SIG-M5 (cell line): ENCODE data around the gene PSMD5.
"Not testable (repeated sequence)": the region's sequence is repeated elsewhere in the genome, so short reads cannot be mapped to it uniquely, and the experiment has no call there.

Experiments used
- DNase-seq: peaks from one replicate; lab custom pipeline; 2025; lab: John Stamatoyannopoulos, UW

The PSMD5 gene

DNA sequence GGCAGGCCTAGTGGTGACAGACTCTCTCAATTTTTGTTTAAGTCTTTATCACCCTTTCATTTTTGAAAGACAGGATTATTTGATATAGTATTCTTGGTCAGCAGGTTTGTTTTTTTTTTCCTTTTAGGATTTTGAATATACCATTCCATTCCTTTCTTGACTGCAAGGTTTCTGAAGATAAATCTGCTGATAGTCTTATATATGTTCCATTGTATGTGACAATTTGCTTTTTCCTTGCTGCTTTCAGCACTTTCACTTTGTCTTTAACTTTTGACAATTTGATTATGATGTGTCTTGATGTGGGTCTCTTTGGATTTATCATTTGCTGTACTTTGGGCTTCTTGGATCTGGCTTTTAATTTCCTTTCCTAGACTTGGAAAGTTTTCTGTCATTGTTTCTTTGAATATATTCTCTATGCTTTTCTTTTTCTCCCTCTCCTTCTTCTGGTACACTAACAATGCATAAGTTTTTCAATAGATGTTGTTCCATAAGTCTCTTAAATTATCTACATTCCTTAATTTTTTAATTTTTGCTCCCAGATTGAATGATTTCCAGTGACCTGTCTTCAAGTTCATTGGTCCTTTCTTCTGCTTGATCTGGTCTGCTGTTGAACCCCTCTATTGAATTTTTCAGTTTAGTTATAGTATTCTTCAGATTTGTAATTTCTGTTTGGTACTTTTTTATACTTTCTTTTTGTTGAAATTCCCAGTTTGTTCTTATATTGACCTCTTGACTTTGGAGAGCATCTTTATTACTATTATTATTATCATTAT lies 34.9 kb downstream of the PSMD5 start:
- DNase-seq: no peak

DNA sequence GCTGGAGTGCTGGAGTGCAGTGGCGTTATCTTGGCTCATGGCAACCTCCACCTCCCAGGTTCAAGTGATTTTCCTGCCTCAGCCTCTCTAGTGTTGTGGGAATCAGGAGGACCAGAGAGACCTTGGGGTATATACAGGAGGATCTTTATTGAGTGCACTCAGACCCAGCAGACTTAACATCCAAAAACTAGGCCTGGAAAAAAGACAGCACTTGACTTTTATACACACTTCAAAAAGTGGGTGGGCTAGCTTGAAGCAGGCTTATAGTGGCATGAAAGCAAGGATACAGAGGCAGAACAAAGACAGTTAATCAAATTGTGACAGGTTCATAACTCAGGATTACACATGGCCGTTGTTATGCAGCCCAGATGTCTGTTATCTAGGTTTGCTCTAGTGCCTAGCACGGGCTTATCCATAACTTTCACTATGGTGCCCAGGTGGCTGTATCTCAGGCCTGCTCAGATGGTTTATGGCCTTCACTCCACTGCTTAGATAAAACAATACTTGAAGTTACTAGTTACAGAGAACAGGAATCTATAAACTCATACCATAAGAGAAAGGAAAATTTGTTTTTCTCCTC lies 37.8 kb downstream of the PSMD5 start:
- DNase-seq: not testable (repeated sequence)

DNA sequence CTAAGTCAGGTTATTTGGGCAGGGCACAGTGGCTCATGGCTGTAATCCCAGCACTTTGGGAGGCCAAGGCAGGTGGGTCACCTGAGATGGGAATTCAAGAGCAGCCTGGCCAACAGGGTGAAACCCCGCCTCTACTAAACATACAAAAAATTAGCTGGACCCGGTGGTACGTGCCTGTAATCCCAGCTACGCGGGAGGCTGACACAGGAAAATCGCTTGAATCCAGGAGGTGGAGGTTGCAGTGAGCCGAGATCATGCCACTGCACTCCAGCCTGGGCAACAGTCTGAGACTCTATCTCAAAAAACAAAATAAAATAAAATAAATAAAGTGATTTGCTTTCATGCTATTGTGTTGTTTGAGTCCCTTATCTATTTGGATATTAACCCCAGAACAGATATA lies 41.3 kb downstream of the PSMD5 start:
- no peak for DNase-seq

DNA sequence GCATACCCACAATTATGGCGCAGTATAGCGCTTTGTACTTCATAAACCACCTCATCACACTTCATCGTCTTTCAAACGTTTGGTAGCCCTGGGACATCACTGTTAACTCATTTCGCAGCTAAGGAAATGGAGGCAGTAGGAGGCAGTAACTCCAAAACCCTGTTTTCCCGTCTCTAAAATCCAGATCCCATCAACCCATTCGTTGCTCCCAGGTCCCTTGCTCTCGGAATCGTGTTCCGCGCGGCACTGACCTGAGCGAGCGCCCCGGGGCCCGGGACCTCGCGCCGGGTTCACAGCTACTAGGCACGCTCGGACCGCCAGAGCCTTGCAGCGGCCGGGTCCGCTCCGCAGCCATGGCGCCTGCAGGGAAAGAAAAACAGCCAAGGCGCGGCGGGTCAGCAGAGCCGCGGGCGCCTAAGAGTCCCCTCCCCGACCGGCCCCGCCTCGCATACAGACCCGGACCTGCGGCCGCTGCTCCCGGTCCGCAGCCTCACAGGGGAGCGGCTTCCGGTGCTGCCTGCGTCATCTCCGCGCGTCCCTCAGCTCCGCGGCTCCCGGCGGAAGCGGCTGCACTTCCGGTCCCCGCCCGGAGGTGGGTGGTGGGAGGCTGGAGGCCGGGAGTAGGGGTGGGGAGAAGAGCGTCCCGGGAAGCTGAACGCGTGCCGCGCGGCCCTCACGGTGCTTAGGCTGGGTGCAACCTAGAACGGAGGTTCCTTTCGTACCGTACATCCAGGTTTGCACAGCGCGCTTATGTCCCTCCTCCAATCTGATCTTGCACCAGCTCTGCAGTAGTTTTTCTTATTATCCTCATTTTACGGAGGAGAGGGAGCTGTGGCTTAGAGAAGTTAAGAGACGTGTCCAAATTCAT lies 49.6 kb downstream of the PSMD5 start, which contains the start of gene FBXW2:
TSS of gene FBXW2 (minus strand) at position 519 of the 868 bp plus-strand sequence. CDS start 5,158 bp downstream, outside the sequence.
- peak; percentile 44 for DNase-seq

DNA sequence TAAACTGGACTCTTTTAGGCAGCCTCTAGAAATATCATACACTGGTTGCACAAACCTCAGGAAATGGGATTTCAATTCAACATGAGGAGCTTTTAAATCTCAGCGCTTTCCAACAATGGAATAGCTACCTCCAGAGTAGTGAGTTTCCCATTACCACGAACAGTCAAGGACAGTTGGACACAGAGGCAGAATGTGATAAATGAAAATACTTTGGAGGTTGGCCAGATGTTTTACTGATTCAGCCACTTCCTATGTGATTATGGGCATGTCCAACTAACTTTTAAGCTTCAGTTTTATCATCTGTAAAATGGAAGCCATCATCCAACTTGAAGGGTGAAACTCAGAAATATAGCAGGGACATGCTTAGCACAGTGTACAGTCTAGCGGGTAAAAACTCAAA lies 51.6 kb downstream of the PSMD5 start:
- no peak for DNase-seq

DNA sequence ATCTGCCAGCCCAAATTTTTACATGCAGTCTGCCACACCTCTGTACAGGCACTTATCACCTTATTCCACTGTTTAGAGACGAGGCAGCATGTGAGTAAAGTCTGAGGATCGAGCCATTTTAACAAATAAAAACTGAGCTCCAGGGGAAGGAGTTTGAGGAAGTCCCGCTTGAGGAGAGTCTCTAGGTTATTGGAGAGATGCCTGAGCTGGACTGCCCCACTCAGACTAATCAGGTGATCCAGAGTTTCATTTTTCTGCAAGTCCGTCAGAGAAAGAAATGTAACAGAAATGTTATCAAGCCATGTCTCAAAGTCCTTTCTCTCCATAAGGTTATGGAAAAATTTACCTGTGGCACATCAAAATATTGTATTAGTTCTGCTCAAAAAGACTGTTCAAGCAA lies 54.8 kb downstream of the PSMD5 start:
- no peak for DNase-seq

DNA sequence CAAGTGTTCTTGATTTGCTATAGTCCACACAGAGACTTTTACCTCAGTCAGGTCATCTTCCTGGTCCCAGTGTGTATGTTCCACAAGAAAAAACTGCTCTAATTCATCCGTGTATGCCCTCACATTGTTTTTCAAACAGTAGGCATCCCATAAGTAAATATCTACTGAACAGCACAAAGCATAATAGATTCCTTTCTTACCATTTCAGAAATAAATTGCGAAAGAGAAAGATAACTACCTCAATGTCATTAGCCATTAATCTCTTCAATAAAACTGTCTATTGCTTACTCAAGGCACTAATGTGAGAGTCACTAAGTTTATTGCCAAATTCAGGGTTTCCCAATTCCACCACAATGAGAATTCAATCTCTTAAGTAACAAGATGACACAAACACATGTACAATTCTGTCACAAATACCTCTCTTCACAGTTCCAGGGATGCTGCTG lies 59.1 kb downstream of the PSMD5 start:
- DNase-seq: no peak

DNA sequence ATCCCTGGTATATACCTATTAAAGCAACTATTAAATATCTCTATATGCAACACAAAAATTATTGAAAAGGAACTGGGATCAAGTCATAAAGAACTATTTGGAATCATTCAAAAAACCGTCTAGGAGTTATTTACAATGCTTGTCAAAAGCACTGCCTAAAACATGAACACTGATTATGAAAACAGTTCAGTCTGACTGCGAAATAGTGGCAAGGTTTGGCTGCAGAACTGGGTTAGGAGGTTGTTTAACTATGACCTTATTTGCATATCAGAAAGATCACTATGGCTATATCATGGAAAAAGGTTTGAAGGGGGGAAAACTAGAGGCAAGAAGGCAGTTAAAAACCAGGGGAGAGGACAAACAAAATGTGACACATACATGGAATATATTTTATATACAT lies 61.5 kb downstream of the PSMD5 start:
- DNase-seq: no peak

DNA sequence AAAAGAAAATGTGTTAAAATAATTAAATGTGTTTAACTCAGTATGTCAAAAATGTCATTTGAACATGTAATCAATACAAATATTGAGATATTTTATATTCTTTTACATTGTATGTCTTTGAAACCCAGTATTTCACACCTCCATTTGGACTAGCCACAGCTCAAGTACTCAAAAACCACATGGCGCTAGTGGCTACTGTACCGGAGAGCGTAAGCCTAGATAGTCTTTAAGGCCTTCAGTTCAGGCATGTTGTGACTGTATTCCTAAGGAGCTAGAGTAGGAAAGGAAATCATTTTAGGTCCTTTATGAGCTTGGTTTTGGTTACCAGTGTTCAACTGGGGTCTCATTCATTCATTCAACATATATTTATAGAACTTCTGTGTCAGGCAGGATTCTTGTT lies 62.4 kb downstream of the PSMD5 start:
- DNase-seq: no peak

DNA sequence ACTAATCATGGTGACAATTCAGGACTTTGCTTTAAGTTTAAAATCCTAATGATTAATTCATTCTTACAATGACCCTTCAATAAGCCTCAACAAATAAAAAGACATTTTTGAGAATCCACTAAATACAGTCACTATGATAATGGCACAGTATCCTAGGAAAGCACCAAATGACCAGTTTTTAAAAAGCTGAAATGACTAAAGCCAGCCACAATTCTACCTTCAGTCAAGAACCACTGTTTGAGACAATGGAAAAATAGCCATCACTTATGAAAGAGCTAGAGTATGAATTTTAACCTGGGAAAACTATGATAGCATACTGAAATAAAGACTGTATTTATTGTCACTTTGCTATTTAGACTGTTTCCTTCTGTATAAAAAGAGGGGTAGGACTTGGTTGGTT lies 63.5 kb downstream of the PSMD5 start:
- DNase-seq: no peak

DNA sequence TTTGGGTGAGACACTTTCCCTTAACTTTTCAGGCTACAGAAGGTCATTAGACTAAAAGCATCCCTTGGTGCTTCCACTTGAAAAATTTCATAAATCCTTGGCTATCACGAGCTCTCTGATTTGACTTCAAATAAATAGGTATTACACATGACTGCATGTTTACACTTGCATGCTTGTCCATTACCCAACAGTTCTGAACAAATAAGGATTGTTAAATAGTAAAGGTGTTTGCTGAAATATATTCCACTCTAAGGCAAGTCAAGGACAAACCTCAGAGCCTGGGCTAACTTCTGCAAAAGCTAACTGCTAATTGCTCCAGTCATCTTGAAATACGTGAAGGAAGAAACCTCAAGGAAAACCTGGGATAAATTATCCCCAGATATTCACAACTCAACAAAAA lies 64.0 kb downstream of the PSMD5 start:
- DNase-seq: no peak

DNA sequence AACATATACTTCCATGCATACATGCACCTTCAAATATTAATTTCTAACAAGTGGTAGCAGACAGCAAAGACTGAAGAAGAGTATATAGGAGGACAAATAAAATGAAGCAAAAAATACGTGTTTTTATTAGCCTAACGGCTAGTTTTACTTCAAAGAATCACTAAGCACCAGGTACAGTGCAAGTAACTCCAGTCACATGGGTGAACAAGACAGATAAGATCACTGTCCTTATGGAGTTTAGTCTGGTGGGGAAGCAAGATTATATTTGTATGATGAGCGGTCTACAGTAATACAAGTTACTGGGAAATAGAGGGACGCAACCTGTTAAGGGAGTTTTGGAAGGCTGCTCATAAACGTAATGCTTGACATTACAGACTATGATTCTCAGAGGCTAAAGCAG lies 65.5 kb downstream of the PSMD5 start:
- no peak for DNase-seq

DNA sequence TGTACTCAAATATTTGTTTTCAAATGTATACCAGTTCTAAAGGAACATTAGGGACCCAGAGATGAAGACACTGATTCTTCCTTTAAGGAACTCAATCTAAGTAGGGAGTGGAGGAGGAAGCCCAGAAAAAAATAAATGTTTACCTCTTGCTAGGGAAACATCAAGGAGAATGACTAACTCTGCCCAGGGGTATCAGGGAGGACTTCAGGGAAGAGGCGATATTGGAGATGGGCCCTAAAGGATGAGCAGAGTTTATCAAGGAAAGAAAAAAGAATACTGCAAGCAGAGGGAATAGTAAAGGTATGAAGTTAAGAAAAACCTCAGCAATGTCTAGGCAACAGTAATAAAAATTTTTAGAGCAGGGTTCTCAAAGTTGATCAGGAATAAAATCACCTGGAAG lies 65.9 kb downstream of the PSMD5 start:
- no peak for DNase-seq

DNA sequence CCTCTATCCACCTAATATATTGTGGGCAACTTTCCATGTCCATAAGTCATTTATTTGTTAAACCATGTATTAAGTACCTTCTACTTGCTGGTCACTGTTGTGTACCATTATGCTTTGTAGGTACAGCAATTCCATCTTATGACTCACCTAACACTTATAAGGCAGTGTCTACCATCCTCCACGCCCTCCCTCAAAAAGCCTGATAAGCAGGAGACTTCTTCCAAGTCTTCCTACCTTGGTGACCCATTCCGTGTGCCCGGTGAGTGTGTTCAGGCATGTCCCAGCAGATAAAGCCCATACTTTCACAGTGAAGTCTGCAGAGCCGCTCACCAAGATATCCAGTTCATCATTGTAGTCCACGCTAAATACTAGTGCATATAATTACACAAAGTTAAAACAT lies 66.9 kb downstream of the PSMD5 start:
- DNase-seq: no peak

DNA sequence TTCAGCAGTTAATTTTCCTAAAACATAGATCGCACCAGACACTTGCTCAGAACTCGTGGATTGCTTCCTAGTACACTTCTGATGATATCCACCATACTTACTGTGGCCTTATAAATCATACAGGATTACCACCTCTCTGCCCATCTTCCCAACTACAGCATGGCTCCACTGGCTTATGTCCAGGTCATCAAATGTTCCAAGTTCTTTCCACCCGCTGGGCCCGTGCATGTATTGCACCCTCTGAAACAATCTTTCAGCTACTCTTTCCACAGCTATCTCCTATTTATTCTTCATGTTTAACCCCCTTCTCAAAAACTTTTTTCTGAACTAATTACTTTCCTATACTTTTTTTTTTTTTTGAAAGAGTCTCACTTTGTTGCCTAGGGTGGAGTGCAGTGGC lies 68.0 kb downstream of the PSMD5 start:
- DNase-seq: no peak

DNA sequence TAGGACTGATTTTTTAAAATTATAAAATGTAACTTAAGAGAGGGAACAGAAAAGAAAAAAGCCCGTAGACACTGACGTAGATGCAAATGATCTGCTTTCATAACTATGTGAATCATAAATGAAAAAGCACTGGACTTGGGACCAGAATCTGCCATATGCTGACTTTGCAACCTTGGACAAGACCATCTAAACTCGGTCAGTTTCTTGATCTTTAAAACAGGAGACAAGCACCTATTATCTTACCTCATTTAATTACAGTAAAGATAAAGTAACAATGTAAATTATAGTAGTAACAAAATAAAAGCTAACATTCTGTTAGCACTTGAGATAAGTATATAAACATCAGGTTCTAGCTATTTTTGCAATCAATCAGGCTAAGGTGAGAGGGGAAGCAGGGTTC lies 69.5 kb downstream of the PSMD5 start:
- no peak for DNase-seq

DNA sequence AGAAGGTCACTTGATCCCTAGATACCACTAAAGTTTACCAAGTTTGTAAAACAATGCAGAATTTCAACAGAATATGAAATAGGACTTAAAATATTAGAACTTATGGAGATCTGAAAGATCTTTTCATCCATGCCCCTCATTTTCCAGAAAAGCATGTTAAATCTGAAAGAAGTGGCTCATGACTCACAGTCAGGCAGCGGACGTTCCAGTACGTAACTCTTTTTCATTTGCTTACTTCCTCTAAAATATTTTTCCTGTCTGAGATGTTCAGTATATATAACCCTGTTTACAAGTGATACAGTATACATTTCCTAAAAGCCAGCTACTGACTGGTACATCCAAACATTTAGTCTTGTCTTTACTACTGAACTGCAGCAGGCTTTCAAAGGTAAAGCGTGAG lies 71.8 kb downstream of the PSMD5 start:
- no peak for DNase-seq

DNA sequence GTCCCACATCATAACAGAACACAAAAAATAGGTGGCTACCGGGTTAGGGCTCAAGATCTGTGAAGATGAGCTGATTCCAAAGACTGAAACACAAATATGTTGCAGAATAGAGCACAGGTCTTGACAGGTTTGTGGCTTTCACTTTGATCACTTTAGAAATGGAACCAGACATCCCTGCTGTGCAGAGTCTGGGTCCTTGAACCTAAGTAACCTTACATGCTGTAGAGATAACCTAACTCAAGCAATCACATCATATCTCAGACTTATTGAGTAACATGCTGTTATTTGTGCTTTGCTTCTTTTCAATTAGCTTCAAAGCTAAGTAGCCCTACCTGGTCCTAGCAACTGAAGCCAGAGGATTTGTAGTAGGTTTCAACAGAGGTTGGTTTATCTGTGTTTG lies 73.8 kb downstream of the PSMD5 start:
- DNase-seq: no peak

DNA sequence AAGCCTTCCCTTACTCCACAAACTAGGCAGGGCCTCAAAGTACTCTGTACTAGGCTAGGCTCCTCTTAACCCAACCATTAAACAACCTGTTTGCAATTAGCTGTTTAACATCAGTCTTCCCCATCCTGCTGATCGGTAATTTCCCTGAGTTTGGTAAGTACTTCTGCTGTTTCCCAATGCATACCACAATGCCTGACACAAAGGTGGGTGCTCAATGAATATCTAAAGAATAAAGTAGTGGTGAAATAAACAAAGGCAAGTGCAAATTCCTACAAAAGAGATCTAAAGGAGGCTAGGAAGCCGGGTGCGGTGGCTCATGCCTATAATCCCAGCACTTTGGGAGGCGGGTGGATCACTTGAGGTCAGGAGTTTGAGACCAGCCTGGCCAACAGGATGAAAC lies 74.5 kb downstream of the PSMD5 start:
- DNase-seq: no peak

DNA sequence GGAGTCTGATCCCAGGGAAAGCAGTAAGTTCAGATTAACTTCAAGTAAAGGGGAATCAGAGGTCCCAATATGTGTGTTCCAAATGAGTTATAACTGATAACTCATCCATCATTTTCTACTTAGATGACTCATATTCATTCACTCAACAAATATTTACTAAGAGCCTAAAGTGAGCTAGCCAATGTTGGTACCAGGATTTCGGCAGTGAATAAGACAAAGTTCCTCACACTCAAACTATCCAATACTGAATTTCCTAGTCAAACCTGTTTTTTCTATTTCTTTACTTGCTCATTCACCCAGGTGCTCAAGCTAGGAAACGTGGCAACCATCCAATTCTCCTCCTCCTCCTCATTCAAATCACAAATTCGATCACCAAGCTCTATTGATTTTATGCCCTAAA lies 75.3 kb downstream of the PSMD5 start:
- no peak for DNase-seq
